Motor neuron (in vitro differentiated cells): ENCODE results near the gene LNX1. TPM values are rescaled to one million over a fixed set of nuclear protein-coding genes. Genes with fewer than 3 reads are reported as not detected.
"Not testable (repeated sequence)": the region's sequence is repeated elsewhere in the genome, so short reads cannot be mapped to it uniquely, and the experiment has no call there.

ENCODE experiments used
- ATAC-seq, 8 experiments: fragments of 200-7000 bp; cut with Tn5 transposase; replicated peaks in 6 of 8; 2 replicates each; pipeline ENCODE4 v1.8.0; 2021; ENCODE audit warnings: mild to moderate bottlenecking in 8 of 8, moderate library complexity in 8 of 8
- H3K27ac ChIP-seq, 2 donors: fragments of 250-450 bp; sonication (Bioruptor Pico); 2 replicates each; pipeline ENCODE4 v1.9.0; 2021; ENCODE audit warnings: antibody characterized with exemption in 2 of 2, mild to moderate bottlenecking in 2 of 2, moderate library complexity in 1 of 2
- H3K4me1 ChIP-seq, 2 donors: fragments of 250-450 bp; sonication (Bioruptor Pico); replicated peaks in 1 of 2; 2 replicates each; pipeline ENCODE4 v1.6.1; 2021; ENCODE audit warnings: antibody characterized with exemption in 2 of 2, mild to moderate bottlenecking in 2 of 2, moderate library complexity in 1 of 2
- H3K4me3 ChIP-seq, 5 donors: fragments of 250-450 bp; sonication (Bioruptor Pico); 2 replicates each; pipeline ENCODE4 v1.9.0; 2021; ENCODE audit warnings: antibody characterized with exemption in 5 of 5, mild to moderate bottlenecking in 5 of 5, moderate library complexity in 4 of 5
- WGBS, 10 experiments: fragments of 450-650 bp; shearing (Covaris generic); methylation state at CpG; one replicate each; pipeline ENCODE4 v1.0.0; 2022; 5-methylcytosine and 5-hydroxymethylcytosine counted together
- in situ Hi-C, 9 experiments: fragments of 400-800 bp; cut with MboI; loops; one replicate each; pipeline ENCODE4 v1.15.0; 2021; ENCODE audit warnings: low sequenced_read_pairs in 9 of 9, low pct_unique_long_range_greater_than_20kb in 2 of 9; ENCODE audit not compliant: unreplicated experiment in 9 of 9
- total RNA-seq, 8 experiments: library from RNA; unstranded; fragments of 300-600 nt; gene quantifications; 2 replicates each; pipeline versions ENCODE4 v1.2.3 to v1.2.4, GENCODE V29; 2022

Gene LNX1
- total RNA-seq, 8 experiments from 2014 or later, result 0.64 to 18.7 (median 2.2) TPM

DNA sequence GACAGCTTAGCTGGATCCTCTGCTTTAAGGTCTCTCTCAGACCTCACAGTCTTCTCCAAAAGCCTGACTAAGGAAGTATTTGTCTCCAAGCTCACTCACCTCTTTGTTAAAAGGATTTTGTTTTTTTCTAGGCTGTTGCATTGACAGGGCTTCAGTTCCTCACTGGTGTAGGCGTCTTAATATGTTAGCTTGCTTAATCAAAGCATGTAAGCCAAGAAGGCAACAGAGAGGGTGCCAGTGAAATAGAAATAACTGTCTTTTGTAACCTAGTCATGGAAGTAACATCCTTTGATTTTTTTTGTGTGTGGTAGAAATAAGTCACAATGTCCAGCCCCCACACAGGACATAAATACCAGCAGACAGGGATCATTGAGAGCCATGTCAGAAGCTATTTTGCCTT lies 155.0 kb downstream of the LNX1 start:
- WGBS, 10 experiments, result 43 to 100% (median 100%) methylated on average over 1 of the region's 1 CpG; no CpG with 5 or more reads in 4 of the 10 experiments
- Histone ChIP-seq H3K4me3 (no peak overlapping the region), H3K4me1 (no peaks in the 10 kb centered on the region), H3K27ac (no peak overlapping the region)
- in situ Hi-C loops, result no loop called here
- no peak for ATAC-seq

DNA sequence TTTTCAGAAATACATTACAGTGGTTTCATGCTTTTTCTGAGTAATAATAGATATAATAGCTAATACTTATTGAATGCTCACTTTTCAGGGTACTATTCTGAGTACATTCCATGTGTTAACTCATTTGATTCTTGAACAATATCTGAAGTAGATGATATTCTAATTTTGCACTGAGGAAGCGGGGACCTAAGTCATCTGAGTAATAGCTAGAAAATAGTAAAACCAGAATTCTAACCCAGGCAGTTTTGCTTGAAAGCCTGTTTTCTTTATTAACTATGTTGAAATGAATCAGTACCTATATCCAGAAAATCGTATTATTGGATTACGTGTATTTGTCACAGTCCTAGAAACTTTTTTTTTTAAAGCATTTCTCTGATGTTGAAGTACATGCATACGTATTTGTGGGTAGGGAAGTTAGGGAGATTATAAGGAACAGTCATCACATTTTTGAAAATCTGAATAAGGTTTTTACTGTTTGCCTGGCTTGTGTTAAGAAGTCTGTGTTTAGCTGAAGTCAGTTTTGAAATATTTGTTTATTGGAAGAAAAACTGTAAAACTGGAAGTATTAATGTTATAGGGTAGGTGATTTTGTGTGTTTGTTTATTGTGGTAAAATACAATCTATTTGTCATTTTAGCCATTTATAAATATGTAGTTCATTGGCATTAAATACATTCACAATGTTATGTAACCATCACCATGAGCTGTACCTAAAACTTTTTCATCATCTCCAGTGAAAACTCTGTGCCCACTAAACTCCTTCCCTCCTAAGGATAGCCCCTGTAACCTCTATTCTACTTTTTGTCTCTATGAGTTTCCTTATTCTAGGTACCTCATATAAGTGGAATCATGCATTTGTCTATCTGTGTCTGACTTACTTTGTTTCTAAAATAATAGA lies 158.5 kb downstream of the LNX1 start:
- no peak for ATAC-seq
- WGBS, 10 experiments, result 60 to 100% (median 96%) methylated on average over 1 to 4 of the region's 4 CpGs
- Histone ChIP-seq H3K4me3 (no peak overlapping the region), H3K27ac (no peak overlapping the region), H3K4me1 (no peaks in the 10 kb centered on the region)
- in situ Hi-C loops, result no loop called here

DNA sequence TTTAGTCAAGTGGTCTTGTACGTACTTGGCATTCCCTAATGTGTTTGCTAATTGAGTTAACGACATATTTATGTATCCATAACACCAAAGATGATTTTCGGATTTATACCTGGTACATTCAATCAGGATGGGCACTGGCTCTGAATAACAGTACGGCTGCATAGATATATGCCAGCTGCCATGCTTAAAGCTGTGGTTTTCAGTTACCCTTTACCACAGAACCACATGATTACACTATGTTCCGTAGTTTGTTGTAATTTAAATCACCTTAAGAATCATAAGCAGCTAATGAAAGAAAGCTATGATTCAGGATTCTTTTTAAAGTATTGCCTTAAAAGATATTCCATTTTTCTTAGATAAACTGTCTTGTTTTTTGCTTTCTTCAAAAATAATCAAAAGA lies 160.2 kb downstream of the LNX1 start:
- H3K4me3 ChIP-seq, result no peak overlapping the region
- H3K27ac ChIP-seq, result no peak overlapping the region
- 52 to 100% (median 94%) methylated on average over 3 to 5 of the region's 5 CpGs for WGBS, 10 experiments
- no peaks in the 10 kb centered on the region for H3K4me1 ChIP-seq
- in situ Hi-C loops, result no loop called here
- no peak for ATAC-seq

DNA sequence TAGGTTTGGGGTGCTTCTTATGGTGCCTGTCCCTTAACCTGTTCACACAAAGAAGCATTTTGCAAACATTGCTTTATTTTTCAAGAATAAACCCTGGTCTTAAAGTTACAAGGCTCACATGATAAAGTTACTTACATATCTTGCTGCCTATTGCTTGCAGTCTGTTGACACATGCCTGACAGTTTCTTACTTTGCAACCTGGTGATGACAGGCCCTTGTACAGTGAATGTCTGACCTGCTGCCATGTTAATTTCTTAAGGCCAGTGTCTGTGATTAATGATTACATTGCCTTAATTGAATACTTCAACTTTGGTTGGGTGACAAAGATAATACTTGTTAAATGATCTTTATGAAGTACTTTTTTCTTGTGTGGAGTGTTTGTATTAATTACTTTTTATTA lies 163.9 kb downstream of the LNX1 start:
- H3K4me3 ChIP-seq, result no peak overlapping the region
- peak in 2 of 8 experiments; percentile 20 to 54 for ATAC-seq
- in situ Hi-C loops, result no loop called here
- no peak overlapping the region for H3K27ac ChIP-seq
- H3K4me1 ChIP-seq, result no peaks in the 10 kb centered on the region

DNA sequence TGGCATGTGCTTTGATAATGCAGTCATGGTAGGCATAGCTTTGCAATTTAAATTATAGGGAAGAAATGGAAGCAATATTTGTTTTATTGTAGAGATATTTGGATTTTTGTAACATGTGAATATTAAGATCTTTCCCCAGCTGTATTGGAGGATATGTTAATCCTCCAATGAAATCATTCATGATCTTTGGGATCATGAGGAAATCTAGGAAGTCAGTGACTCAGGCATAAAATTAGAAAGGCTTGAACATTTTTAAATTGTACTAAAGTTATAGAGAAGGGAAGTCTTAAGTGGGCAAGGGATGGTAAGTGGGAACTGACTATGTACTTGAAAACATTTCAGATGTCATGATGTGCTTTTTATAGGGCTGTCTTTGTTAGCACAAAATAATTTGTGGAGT lies 167.0 kb downstream of the LNX1 start:
- Histone ChIP-seq H3K27ac (no peak overlapping the region), H3K4me1 (no peaks in the 10 kb centered on the region), H3K4me3 (no peak overlapping the region)
- in situ Hi-C loops, result no loop called here
- ATAC-seq, result peak in 3 of 8 experiments; percentile 37 to 61 (median 52)

DNA sequence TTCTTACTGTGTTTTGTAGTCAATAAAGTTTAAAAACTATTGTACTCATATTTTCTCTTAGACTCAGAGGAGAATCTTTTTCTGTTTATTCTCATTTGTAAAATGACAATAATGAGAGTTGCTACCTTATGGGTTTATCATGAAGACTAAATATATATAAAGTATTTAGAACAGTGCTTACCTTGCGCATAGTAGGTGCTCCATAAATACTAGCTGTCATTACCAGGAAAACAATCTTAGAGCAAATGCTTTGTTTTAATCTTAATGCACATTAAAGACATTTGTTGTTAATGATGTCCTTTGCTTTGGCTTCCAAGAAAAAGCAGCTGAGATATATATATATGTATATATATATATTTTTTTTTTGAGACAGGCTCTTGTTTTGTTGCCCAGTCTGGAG lies 168.9 kb downstream of the LNX1 start:
- no peaks in the 10 kb centered on the region for H3K4me1 ChIP-seq
- WGBS, 10 experiments, result 67 to 100% (median 100%) methylated on average over 1 of the region's 1 CpG; no CpG with 5 or more reads in 3 of the 10 experiments
- no peak for ATAC-seq
- no peak overlapping the region for H3K27ac ChIP-seq
- H3K4me3 ChIP-seq, result no peak overlapping the region
- in situ Hi-C loops, result no loop called here

DNA sequence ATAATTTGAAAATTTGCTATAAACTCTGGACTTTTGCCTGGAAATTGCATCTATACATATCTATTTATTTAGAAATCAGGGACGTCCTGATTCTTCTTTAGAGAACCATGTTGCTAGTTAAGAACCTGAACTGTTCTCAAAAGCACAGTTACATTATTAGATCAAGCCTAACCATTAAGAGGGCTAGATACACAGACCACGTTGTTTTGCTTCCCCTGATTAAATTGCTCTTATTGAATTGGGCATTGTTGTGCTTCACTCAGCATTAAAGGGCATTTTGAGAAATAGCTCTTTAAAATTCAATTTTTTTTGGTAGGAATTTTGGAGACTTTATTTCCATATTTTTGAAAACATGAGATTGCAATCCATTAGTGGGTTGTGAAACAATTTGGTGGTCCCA lies 169.5 kb downstream of the LNX1 start:
- WGBS, 10 experiments, result 67 to 100% (median 89%) methylated on average over 1 to 2 of the region's 2 CpGs
- in situ Hi-C loops, result no loop called here
- Histone ChIP-seq H3K27ac (no peak overlapping the region), H3K4me1 (no peaks in the 10 kb centered on the region), H3K4me3 (no peak overlapping the region)
- no peak for ATAC-seq

DNA sequence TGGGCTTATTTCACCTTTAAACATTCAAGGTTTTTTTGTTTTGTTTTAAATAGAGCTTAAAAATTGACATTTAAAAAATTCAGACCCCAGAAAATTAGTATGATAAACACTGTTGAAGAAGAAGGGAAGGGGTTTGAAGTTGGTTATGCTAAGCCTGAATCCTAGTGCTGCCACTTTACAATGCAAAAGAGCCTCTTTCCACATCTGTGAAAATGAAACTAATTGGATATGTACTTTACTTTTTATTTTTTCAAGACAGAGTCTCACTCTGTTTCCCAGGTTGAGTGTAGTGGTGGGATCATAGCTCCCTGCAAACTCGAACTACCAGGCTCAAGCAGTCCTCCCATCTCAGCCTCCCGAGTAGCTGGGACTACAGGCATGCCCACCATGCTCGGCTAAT lies 172.1 kb downstream of the LNX1 start:
- ATAC-seq, result peak in 3 of 8 experiments; percentile 77 to 83 (median 82)
- H3K4me1 ChIP-seq, result no peaks in the 10 kb centered on the region
- H3K4me3 ChIP-seq, result no peak overlapping the region
- in situ Hi-C loops, result no loop called here
- H3K27ac ChIP-seq, result no peak overlapping the region
- WGBS, 10 experiments, result 60 to 100% (median 89%) methylated on average over 1 to 3 of the region's 3 CpGs; no CpG with 5 or more reads in 5 of the 10 experiments

DNA sequence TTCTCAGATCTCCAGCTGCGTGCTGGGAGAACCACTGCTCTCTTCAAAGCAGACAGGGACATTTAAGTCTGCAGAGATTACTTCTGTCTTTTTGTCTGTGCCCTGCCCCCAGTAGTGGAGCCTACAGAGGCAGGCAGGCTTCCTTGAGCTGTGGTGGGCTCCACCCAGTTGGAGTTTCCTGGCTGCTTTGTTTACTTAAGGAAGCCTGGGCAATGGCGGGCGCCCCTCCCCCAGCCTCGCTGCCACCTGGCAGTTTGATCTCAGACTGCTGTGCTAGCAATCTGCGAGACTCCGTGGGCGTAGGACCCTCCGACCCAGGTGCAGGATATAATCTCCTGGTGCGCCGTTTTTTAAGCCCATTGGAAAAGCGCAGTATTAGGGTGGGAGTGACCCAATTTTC lies 181.8 kb downstream of the LNX1 start:
- ATAC-seq, H3K4me3 ChIP-seq, in situ Hi-C loops, H3K27ac ChIP-seq, H3K4me1 ChIP-seq: not testable (repeated sequence)
- 96 to 100% (median 100%) methylated on average over 1 to 6 of the region's 11 CpGs; no CpG with 5 or more reads in 5 of the 10 experiments for WGBS, 10 experiments

Other genes with a start within 250 kb of the LNX1 start
- 10 to 100 TPM in 7 of 8 experiments, 1 to 10 TPM in 1; 9.0 to 40.3 (median 21.1) TPM for gene SCFD2, start 225.4 kb downstream of the LNX1 start, total RNA-seq
- 10 to 100 TPM; 49.1 to 84.2 (median 59.0) TPM for gene FIP1L1, start 213.8 kb downstream of the LNX1 start, total RNA-seq